PC-9 (cell line): ENCODE measurements around the gene AP3S2. TPM values are rescaled to one million over a fixed set of nuclear protein-coding genes. Genes with fewer than 3 reads are reported as not detected.

Experiments used
- BruUV-seq: library from RNA; stranded (reverse); fragments of 400-500 nt; replicated peaks from 2 replicates; lab custom pipeline; 2021; lab: Mats Ljungman, UMichigan
- CTCF ChIA-PET: fragments of 300-600 bp; sonication (Branson Sonifier 250); formaldehyde crosslinking; loops from one replicate; lab custom pipeline; 2022; ENCODE audit warnings: antibody characterized with exemption; lab: Charles Lee
- POLR2A ChIA-PET: fragments of 300-600 bp; sonication (Branson Sonifier 250); formaldehyde crosslinking; loops from one replicate; lab custom pipeline; 2022; ENCODE audit warnings: antibody characterized with exemption; ENCODE audit not compliant: unreplicated experiment; lab: Charles Lee
- DNase-seq, 2 experiments: peaks; one replicate each; pipeline versions ENCODE4 v3.0.0 to v3.0.0-alpha.2; 2015 to 2022; ENCODE audit warnings: mixed read lengths in 1 of 2
- H2AFZ ChIP-seq: fragments of 200-600 bp; sonication (generic); 2 replicates; pipeline ENCODE4 v1.8.1; 2017; ENCODE audit warnings: antibody characterized with exemption
- H3F3A ChIP-seq: fragments of 200-600 bp; sonication (generic); 2 replicates; pipeline ENCODE4 v1.8.1; 2017; ENCODE audit warnings: antibody characterized with exemption, mild to moderate bottlenecking, low read depth; ENCODE audit not compliant: insufficient read depth
- H3K27ac ChIP-seq: fragments of 200-600 bp; sonication (generic); 2 replicates; pipeline ENCODE4 v1.6.1; 2016; ENCODE audit warnings: mixed run types
- H3K27me3 ChIP-seq: fragments of 200-600 bp; sonication (generic); 2 replicates; pipeline ENCODE4 v1.6.1; 2016; ENCODE audit warnings: low read depth, mixed run types; ENCODE audit not compliant: insufficient read depth
- H3K36me3 ChIP-seq: fragments of 200-600 bp; sonication (generic); 2 replicates; pipeline ENCODE4 v1.6.1; 2016; ENCODE audit warnings: low read depth, mixed run types
- H3K4me1 ChIP-seq: fragments of 200-600 bp; sonication (generic); replicated peaks from 2 replicates; pipeline ENCODE4 v1.6.1; 2016; ENCODE audit warnings: mixed run types; ENCODE audit not compliant: insufficient read depth
- H3K4me2 ChIP-seq: fragments of 200-600 bp; sonication (generic); 2 replicates; pipeline ENCODE4 v1.6.1; 2017; ENCODE audit warnings: mixed run types
- H3K4me3 ChIP-seq: fragments of 200-600 bp; sonication (generic); 2 replicates; pipeline ENCODE4 v1.6.1; 2016; ENCODE audit warnings: mixed run types
- H3K79me2 ChIP-seq: fragments of 200-600 bp; sonication (generic); 2 replicates; pipeline ENCODE4 v1.6.1; 2017; ENCODE audit warnings: low read depth, mixed run types
- H3K9me2 ChIP-seq: fragments of 200-600 bp; sonication (generic); 2 replicates; pipeline ENCODE4 v1.8.1; 2017; ENCODE audit warnings: mild to moderate bottlenecking; ENCODE audit not compliant: insufficient read depth
- H3K9me3 ChIP-seq: fragments of 200-600 bp; sonication (generic); 2 replicates; pipeline ENCODE4 v1.8.1; 2016; ENCODE audit warnings: low read depth; ENCODE audit not compliant: insufficient read depth
- H4K20me1 ChIP-seq: fragments of 200-600 bp; sonication (generic); 2 replicates; pipeline ENCODE4 v1.8.1; 2017; ENCODE audit not compliant: insufficient read depth
- EZH2 ChIP-seq: fragments of 200-600 bp; sonication (generic); IDR thresholded peaks from 2 replicates; pipeline ENCODE4 v1.8.0; 2017; ENCODE audit warnings: antibody characterized with exemption, low read depth
- intact Hi-C: fragments of 100-400 bp; cut with micrococcal nuclease; formaldehyde crosslinking; loops from one replicate; pipeline ENCODE4 v1.10.0; 2022; ENCODE audit not compliant: unreplicated experiment
- total RNA-seq: library from RNA; stranded (reverse); gene quantifications from 2 replicates; pipeline ENCODE4 v1.2.3, GENCODE V29; 2021
- TF ChIP-seq, protein P1 (sequence below): fragments of 200-600 bp; sonication (generic); conservative IDR thresholded peaks from 2 replicates; pipeline ENCODE4 v1.6.1; 2017; ENCODE audit warnings: mixed run types, antibody characterized with exemption, mild to moderate bottlenecking, moderate library complexity

AP3S2 gene
- total RNA-seq, 1 experiment from 2014 or later = 57.6 TPM

DNA sequence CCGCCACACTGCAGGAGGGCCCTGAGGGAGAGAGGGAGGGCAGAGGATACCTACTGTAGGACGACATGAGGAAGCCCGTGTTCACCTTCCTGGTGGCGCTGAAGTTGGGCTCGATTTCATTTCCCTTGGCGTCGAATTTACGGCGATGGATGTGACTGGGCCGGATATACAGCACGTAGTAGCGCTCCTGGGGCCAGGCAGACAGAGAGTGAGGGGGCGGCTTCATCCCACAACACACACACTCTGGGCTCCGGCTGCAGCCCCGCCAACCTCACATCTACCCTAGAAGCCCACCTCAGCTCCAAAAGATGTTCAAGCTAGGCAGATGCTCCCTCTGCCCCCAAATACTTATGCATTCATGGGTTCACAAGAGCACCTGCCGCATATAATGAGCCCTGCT is 14.4 kb upstream of the AP3S2 start:
- no TSS peak for BruUV-seq
- Histone ChIP-seq H4K20me1 (no peaks in the 10 kb centered on the region), H2AFZ (no peak overlapping the region), H3K27me3 (no peaks in the 10 kb centered on the region), H3K79me2 (peaks cover 14% of the 10 kb centered on the region), H3K27ac (no peak overlapping the region), H3K4me2 (no peak overlapping the region), H3K4me1 (peaks cover 16% of the 10 kb centered on the region), H3K9me3 (no peaks in the 10 kb centered on the region), H3K9me2 (no peaks in the 10 kb centered on the region), H3F3A (no peaks in the 10 kb centered on the region), H3K36me3 (no peaks in the 10 kb centered on the region), H3K4me3 (no peak overlapping the region)
- no peak for DNase-seq
- ChIA-PET CTCF (no interaction called here), POLR2A (no interaction called here)
- intact Hi-C loops = no loop called here
- TF ChIP-seq, protein P1, sequence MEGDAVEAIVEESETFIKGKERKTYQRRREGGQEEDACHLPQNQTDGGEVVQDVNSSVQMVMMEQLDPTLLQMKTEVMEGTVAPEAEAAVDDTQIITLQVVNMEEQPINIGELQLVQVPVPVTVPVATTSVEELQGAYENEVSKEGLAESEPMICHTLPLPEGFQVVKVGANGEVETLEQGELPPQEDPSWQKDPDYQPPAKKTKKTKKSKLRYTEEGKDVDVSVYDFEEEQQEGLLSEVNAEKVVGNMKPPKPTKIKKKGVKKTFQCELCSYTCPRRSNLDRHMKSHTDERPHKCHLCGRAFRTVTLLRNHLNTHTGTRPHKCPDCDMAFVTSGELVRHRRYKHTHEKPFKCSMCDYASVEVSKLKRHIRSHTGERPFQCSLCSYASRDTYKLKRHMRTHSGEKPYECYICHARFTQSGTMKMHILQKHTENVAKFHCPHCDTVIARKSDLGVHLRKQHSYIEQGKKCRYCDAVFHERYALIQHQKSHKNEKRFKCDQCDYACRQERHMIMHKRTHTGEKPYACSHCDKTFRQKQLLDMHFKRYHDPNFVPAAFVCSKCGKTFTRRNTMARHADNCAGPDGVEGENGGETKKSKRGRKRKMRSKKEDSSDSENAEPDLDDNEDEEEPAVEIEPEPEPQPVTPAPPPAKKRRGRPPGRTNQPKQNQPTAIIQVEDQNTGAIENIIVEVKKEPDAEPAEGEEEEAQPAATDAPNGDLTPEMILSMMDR = no peak
- TF ChIP-seq EZH2 = no peak

DNA sequence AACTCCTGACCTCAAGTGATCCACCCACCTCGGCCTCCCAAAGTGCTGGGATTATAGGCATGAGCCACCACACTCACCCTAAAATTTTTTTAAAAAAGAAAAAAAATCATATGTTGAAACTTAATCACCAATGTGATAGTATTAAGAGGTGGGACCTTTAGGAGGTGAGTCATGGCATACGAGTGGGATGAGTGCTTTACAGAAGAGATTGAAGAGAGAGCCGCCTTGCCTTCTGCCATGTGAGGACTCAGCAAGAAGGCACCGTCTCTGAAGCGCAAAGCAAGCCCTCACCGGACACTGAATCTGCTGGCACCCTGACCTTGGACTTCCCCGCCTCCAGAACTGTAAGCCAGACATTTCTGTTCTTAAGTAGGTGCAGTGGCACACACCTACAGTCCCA is 13.5 kb upstream of the AP3S2 start:
- Histone ChIP-seq H3K9me3 (no peaks in the 10 kb centered on the region), H2AFZ (no peak overlapping the region), H3K27ac (no peak overlapping the region), H3K79me2 (peaks cover 14% of the 10 kb centered on the region), H3K4me3 (no peak overlapping the region), H3K36me3 (no peaks in the 10 kb centered on the region), H3K9me2 (no peaks in the 10 kb centered on the region), H3K4me1 (peaks cover 14% of the 10 kb centered on the region), H3F3A (no peaks in the 10 kb centered on the region), H3K27me3 (no peaks in the 10 kb centered on the region), H3K4me2 (no peak overlapping the region), H4K20me1 (no peaks in the 10 kb centered on the region)
- CTCF ChIA-PET = no interaction called here
- DNase-seq = no peak
- BruUV-seq = no TSS peak
- POLR2A ChIA-PET = no interaction called here
- TF ChIP-seq, protein P1 = no peak
- TF ChIP-seq EZH2 = no peak
- intact Hi-C loops = no loop called here

DNA sequence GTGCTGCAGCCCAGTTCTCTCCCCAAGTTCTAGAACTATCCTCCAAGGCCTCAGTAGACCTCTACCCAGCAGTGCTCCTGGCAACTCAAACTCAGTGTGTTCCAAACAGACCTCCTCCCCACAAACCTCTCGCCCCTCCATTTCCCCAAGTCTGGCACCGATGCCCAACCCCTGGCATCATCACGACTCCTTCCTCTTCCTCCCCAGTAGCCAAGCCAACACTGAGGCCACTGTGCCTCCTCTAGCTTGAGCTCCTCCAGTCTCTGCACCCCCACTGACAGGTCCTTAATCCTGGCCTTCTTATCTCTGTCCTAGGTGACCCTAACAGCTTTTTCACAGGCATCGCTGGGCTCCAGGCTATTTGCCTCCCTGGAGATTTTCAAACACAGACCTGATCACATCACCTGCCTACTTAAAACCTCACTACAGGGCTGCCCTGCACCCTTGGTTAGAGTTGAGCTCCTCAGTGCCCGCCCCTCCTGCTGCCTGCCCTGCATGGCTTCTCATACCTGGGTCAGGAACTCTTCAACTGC is 12.1 kb upstream of the AP3S2 start:
- H3K36me3 ChIP-seq = peaks cover 6% of the 10 kb centered on the region
- TF ChIP-seq, protein P1 = no peak
- TF ChIP-seq EZH2 = no peak
- H3K4me3 ChIP-seq = no peak overlapping the region
- no peaks in the 10 kb centered on the region for H4K20me1 ChIP-seq
- no peaks in the 10 kb centered on the region for H3K9me3 ChIP-seq
- CTCF ChIA-PET = no interaction called here
- no peak overlapping the region for H3K4me2 ChIP-seq
- H3F3A ChIP-seq = no peaks in the 10 kb centered on the region
- no TSS peak for BruUV-seq
- no peak overlapping the region for H2AFZ ChIP-seq
- H3K9me2 ChIP-seq = no peaks in the 10 kb centered on the region
- intact Hi-C loops = no loop called here
- DNase-seq = no peak
- POLR2A ChIA-PET = interaction anchor here (0.5 to 0.7 kb wide), 3 partner anchors 170 to 317 kb away, joined by 3 to 14 read pairs (median 7); no protein-coding TSS in a partner anchor
- no peaks in the 10 kb centered on the region for H3K79me2 ChIP-seq
- H3K27ac ChIP-seq = no peak overlapping the region
- no peaks in the 10 kb centered on the region for H3K27me3 ChIP-seq
- H3K4me1 ChIP-seq = peaks cover 2% of the 10 kb centered on the region
